ENCODE data around the gene VSTM2B.
"Not testable (repeated sequence)": the region's sequence is repeated elsewhere in the genome, so short reads cannot be mapped to it uniquely, and the experiment has no call there.

Gene VSTM2B

DNA sequence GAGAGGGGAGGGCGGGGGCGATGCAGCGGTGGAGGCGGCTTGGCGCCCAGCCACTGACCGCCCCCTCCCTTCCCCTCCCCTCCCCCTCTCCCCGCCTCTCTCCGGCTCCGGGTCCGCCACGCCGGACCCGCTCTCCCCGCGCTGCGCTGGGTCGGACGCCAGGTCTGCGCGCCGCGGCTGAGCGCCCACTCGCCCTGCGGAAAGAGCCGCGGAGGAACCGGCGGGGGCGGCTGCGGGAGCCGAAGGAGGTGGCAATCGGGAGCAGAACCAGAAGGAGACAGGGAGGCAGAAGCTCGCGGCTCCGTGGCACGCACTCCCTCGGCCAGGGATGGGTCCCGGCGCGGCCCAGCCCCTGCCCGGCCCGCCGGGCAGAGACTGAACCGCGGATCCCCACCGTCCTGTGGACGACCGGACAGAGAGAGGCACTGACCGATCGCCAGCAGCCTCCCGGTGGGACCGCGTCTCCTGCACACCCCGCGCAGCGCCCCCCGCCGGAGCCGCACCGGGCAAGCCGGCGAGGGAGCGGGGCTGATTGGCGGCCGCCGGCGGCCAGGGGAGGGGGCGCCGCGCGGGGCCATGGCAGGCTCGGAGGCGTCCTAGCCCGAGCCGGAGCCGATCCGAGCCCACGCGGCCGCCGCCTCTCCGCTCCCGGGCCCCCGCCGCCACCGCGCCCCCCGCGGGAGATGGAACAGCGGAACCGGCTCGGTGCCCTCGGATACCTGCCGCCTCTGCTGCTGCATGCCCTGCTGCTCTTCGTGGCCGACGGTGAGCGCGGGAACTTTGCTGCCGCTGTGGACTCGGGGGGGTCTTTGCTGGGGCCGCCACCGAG is at the start of gene VSTM2B:
Gene VSTM2B (plus strand): TSS at position 94 of the 829 bp plus-strand sequence. CDS start 590 bp downstream, at position 684.
- DNase-seq (ENCODE audit: low read depth), result no peak

DNA sequence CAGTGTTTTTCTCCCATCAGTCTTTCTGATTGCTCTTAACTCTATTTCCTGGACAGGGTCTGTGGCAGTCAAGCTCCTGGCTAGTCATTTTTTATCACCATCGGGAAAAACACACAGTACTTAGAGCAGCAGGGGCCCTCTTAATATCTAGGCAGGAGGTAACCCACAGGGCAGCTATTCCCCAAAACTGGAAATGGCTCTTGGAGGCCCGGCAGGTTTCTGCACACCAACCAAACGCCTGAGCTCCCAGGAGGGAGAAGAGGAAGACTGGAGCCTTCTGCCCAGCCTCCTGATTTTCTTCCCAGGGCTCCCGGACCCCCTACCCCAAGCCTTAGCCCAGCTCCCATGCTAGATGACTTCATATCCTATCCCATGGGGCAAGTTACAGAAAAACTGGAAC is 49.3 kb upstream of the VSTM2B start:
- no peak for DNase-seq (ENCODE audit: low read depth)

DNA sequence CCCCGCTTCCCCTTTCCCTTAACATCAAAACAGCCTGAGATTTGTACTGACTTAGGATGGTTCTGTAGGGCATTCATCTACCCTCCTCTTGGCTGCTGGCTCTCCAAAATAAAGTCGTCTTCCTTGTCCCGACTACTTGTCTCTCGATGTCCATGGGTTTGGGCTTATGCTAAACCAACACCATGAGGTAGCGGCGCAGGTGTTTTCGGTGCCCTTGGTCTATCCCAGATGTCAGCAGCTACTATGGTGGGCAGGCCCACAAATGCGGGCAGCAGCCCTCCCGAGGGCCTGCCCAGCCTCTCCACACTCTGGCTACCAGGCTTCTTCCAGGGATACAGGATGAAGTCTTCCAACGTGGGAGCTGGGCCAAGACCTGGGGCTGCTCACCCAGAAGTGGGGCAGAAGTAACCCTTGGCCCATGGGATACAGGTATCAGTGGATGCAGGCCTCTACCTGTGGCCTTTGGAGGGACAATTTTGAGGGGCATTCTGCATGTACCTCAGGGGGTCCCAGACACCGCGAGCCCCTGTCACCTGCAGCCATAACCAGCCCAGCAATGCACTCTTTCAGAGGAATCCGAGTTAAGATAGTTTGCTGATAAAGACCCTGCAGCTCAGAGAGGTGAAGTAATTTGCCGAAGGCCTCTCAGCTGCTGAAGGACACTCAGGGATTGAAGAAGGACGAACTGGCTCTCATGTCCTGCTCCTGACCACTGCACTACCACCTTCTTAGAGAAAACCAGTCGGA is 47.8 kb upstream of the VSTM2B start:
- DNase-seq (ENCODE audit: low read depth), result no peak

DNA sequence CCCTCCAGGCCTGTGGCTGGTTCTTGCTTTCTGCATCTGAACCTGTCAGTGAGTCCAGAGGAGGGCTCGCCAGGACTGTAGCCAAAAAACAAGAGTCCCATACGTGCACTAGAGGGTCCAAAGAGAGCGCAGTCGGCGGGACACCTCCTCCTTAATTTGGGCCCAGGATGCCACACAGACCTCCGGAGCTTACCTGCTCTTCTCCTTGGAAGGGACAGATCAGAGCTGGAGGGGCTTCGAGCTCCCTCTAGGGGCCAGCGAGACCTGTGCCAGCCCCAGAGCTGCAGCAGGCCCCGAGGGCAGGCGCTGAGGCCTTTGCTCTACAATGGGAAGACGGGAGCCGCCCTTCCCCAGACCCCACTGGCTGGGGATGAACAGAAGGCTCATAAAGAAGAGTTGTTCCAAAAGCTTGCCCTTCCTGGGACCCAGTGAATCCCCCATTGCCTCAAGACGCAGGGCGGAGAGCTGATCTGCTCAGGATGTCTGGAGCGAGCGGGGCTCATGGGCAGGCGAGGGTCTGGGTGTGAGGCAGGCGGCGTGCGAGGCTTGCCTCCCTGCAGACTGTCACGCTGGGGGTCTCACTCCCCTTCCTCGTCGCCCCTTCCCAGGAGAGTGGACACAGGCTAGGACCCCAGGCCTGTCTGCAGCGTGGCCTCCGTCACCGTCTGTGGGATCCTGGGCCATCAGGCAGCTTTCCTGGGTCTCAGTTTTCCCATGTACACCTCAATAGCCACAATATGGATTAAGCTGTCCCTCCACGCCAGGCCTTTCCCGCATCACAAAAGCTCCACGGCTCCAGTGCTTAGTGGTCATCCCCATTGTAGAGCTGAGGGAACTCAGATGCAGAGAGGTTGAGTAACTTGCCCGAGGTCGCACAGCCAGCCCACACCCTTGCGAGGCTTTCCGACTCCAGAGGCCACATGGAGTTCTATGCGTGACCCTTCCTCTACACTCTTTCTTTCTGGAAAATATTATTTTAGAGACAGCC is 46.9 kb upstream of the VSTM2B start:
- DNase-seq (ENCODE audit: low read depth), result no peak

DNA sequence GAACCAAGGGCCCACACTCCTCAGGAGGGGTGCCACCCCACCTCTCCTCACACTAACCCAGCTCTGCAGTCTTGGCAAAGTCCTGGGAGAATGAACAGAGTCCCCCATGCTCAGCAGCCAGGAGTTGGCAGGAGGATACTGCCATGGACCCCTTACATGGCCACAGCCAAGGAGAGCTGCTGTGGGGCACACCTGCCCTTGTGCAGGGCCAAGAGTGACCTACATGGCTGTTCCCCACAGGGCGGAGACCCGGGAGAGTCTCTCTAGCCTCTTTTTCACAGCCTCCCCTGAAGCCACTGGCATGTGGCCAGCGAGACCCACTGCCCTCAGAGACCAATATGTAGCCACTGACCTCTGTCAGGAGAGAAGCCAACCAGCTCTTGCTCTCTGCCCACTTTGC is 45.9 kb upstream of the VSTM2B start:
- no peak for DNase-seq (ENCODE audit: low read depth)

DNA sequence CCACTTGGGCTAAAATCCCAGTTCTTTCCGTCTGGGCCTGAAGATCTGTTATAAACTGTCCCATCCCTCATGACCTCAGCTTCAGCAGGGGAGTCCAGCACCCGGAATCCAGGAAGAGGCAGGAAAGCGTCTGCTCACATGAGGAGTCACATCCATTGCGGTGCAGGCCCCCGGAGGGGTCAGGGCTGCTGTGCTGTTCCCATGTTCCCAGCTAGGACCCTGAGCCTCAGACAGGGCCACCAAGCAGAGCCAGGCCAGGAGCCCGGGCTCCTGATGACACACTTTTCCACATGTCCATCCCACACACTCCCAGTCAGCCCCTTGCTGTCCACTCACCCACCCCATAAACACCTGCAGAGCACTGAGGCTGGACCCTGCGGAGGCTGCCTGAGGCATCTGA is 45.3 kb upstream of the VSTM2B start:
- DNase-seq (ENCODE audit: low read depth), result no peak

DNA sequence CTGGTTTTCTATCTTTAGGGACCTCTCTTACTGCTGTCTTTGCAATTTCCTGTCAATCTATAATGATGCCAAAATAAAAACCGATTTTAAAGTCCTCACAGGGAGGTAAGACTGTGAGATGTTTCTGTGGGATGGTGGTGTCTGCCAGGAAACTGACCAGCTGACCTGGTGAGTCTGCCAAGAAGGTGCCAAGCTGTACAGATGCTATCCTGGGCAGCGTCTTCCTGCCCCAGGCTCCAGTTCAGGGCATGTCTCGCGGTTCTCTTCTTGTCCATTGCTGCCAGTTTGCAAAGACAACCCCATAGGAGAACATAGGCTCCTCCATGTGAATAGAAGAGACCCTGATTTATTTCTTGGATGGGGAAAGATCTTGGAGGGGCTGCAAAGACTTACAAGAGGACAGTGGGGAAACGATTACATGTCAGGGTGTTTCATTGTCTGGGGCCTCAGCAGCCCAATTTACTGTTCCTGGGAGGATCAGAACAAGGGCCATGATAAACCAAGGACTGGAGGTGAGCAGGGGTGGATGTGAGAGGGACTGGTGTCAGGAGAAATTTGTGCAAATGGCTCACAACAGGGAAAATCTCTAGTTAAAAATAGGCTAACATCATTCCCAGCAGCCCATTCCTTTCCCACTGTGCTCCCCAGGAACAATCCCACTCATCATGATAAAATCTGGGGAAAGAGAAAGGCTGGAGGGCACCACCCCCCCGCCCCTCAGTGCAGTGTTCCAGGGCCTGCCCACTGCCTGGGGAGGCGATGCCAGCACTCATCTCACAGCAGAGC is 42.7 kb upstream of the VSTM2B start:
- no peak for DNase-seq (ENCODE audit: low read depth)

DNA sequence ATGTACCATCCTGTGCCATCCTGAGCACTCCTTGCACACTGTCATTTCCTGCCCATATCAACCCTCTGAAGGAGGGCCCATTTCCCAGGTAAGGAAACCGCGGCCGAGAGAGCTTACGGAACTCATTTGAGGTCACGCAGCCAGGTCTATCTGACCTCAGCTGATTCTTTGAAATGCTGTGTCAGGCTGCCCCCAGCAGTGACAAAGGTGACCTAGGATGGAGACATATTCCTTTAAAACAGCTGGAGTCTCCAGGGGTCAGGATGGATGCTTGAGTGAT is 42.2 kb upstream of the VSTM2B start:
- no peak for DNase-seq (ENCODE audit: low read depth)

DNA sequence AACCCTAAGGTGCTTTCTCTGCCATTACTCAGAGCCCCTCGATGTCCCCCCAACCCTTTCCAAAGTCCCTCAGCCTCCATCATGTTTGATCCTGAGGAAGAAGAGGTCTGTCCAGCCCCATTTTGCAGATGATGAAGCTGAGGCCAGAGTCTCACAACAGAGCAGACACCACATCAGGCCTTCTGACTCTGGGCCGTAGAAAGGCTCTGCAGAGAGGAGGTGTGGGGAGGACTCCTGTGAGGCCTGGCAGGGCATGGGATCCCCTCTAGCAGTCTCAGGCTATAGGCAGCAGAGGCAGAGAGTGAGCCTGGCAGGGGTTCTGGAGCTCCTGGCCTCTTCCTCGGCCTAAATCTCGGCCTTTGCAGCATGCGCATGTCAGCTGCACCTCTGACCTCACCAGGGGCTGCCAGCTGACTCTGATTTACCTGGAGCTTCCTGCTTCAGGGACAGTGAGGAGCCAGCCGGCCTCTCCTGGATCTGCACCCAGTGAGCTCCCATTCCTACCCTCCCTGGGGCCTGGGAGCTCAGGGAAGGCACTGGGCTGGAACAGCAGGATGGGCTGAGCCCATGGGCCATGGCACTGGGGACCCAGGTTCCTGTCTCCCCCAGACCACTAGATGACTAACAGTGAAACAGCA is 41.7 kb upstream of the VSTM2B start:
- DNase-seq (ENCODE audit: low read depth), result no peak

DNA sequence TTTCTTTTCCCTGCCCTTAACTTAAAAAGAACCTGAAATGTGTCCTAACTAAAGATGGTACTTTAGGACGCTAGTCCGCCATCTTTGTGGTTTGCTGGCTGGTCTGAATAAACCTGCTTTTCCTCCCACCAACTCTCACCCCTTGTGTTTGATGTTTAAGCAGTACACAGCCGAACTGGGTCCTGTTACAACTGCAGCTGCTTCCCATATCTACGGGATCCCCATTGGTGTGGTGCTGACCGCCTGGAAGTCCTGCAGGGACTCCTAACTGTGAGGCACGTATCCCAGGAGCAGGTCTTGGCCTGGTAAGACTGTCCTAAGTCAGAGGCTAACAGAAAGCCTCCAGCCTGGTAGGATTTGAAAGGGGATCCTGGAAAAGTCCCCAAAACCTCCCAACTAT is 40.9 kb upstream of the VSTM2B start:
- DNase-seq (ENCODE audit: low read depth), result no peak

DNA sequence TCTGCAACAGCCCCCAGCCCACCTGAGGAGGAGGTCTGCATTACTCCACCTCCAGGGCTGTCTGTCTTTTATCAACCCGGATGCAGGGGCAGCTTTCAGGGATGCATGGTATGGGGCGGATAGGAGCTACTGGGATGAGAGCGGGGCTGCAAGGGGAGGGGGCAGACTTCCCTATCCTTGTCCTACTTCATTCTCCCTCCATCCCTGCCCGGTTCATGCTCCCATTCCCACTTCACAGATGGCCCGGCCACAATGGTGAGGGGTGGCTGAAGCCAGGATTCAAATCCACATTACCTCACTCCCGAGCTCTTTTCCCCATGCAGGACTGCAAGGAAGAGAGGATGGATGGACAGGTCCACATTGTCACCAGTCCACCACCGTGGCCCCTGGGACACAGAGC is 40.5 kb upstream of the VSTM2B start:
- DNase-seq (ENCODE audit: low read depth), result no peak

DNA sequence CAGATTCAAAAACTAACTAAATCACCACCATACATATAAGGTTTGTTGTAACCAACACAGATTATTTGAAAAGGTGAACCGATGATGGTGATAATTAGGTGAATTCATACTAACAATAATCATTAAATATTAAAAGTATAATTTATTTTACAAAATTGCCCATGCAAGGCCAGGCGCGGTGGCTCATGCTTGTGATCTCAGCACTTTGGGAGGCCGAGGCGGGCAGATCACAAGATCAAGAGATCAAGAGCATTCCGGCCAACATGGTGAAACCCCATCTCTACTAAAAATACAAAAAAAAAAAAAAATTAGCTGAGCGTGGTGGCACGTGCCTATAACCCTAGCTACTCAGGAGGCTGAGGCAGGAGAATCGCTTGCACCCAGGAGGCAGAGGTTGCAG is 38.8 kb upstream of the VSTM2B start:
- DNase-seq (ENCODE audit: low read depth), result not testable (repeated sequence)

DNA sequence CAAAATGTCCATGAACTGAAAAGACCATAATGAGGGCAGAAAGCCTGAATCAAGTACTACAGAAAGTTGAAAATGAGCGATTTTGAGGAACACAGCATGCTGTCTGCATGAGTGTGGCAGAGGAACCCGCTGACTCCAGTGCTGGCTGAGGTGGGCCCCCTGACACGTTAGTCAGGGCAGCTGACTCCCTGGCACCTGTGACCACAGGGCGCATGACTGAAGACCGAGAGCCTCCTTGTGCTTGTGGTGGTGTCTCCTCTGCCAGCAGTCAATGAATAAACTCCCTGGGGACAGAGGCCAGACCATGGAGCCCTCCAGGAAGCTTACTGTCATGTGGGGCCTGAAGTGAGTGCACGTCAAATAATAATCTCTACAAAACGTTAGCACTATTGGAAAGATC is 38.4 kb upstream of the VSTM2B start:
- no peak for DNase-seq (ENCODE audit: low read depth)

DNA sequence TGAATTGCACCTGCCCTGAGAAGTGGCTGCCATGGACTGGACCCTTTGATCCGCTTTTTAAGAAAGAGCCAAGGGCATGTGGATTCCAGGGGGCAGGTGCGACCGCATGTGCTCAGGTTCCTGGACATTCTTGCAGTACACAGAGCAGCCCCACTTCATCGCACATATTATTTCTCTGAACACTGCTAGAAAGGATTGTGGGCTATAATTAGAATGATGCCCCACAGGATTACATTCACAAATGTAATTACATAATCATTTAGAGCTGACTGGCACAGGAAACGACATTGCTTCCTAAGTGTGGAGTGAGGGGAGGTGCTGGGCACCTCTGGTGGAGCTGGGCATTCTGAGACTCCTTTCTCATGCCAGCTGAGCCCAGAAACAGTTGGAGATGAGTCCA is 37.5 kb upstream of the VSTM2B start:
- no peak for DNase-seq (ENCODE audit: low read depth)

DNA sequence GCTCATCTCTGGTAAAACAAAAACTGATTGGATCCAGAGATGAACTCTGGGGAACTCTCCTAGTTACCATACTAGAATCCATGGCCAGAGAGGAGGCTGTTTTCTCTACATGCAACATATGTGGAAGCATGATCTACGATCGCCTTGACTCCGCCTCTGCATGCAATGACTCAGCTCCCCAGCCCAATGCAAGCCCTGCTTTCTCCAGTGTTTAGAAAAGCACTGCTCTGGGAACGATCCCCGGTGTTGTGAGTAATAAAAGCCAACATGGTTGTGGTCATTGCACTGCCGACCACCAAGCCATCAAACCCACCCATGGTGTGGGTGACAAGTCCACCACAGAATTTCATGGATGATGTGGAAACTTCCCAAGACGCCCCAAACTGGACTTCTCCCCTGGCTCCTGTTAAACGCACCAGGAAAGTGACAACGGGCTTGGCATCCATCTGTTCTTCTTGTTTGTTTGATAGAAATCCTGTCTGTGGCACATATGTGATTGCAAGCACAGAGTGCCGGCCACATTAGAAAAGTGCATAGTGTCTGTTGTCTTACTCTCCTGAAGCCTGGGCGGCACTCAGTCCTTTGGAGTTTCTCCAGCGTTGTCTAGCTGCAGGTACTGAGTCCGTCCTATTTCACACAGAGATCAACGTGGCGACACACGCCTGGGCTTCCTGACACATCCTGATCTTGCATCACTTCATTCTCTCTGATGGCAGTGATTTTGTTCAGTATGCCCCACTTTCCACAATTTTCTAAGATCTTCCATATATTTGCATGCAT is 36.4 kb upstream of the VSTM2B start:
- DNase-seq (ENCODE audit: low read depth), result no peak

DNA sequence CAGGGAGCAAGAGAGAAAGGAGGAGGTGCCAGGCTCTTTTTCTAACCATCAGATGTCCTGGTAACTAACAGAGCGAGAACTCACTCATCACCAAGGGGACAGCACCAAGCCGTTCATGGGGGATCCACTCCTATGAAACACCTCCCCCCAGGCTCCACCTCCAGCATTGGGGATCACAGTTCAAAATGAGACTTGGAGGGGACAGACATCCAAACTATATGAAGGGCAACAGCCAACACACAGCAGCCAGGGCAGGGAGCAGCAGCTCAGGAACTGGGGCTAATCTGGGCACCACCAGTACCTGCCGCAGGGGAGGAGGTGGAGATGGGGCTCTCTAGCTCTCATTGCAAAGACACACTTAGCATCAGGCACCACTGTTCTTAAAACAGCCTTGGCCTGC is 34.3 kb upstream of the VSTM2B start:
- DNase-seq (ENCODE audit: low read depth), result no peak

DNA sequence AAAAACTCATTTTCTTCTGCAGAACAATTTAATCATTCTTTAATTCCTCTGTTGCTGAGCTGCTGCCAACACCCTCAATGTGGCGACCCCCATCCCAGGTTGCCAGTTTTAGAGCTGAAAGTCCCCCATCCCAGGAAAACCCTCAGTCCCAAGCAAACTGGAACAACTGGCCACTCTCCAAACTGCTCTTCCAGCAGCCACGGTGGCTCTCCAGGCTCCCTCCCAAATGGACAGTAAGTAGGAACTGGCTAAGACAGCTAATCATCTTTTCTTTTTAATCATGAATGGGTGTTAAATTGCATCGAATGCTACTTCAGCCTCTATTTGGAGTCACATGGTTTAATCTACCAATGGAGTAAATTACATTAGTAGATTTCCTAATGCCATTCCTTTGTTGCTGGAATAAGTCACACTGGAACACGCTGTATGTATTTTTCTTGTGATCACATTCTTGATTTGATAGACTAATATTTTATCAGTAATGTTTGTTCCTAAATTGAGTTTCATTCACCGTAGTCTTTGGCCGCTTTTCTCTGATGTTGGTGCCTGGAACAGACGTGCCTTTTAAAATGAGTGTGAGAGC is 33.7 kb upstream of the VSTM2B start:
- DNase-seq (ENCODE audit: low read depth), result no peak

DNA sequence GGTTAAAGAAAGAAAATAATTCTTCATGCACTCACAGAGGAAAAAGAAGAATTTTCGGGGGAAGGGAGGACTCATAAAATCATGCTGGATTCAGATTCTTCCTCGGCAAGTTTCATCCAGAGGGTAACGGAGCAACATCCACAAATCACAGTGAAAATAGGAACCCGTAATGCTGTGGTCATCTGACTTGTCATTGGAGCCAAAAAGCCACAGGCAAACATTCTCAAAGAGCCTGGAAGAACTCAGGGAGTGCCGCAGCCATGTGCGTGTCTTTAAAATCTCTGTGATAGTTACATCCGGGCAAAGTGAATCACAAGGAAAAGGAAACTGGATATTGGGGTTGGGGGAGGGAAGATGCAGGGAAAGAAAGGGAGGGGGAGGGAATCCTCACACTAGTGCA is 33.0 kb upstream of the VSTM2B start:
- DNase-seq (ENCODE audit: low read depth), result no peak

DNA sequence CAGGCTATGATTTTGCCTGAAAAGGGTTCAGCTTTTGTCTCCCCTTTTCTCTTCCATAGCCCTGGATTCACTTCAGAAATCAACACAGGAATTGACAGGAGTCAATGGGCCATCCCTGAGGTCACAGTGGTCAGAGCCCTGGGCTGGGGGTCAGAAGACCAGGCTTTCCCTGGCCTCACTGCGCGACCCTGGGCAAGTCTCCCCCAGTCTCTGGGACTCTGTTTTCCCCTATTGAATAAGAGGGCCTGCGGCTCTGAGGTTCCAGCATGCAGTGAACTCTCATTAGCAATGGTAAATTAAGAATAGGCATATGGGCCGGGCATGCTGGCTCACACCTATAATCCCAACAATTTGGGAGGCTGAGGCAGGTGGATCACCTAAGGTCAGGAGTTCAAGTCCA is 30.7 kb upstream of the VSTM2B start:
- DNase-seq (ENCODE audit: low read depth), result no peak

DNA sequence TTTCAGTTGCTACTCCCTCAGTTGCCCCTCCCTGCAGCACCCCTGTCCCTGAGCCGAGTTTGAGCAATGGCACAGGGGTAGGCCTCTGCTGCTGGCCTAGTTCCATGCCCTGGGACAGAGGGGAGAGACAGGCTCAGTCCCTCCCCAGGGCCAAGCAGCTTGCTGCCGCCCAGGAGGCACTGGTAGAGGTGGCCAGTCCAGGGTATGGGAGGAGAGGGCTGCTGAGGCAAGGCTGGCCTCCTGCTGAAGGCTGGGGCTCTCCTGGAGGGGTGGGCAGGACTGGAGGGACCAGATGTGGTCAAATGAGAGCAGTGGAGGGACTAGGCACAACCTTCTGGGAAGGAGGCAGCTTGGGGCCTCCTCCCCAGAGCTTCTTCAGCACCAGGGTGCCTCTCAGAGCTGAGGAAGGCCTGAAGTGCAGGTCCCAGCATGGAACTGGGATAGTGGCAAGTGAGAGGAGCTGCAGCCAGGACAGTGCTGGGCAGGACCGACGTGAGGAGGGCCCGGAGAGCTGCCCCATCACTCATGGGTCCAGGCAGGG is 29.8 kb upstream of the VSTM2B start:
- no peak for DNase-seq (ENCODE audit: low read depth)
